HepG2 (cell line): ENCODE measurements around the gene TLDC2. TPM values are rescaled to one million over a fixed set of nuclear protein-coding genes. Genes with fewer than 3 reads are reported as not detected.

Experiments used
- HINFP ChIP-seq: sonication (generic); formaldehyde crosslinking; IDR thresholded peaks from 2 replicates; pipeline ENCODE4 v1.4.0; 2020; ENCODE audit warnings: low read depth, mild to moderate bottlenecking, missing genetic modification reagents
- MYPOP ChIP-seq: sonication (generic); formaldehyde crosslinking; IDR thresholded peaks from 2 replicates; pipeline ENCODE4 v1.8.1; 2023; ENCODE audit warnings: mild to moderate bottlenecking, moderate library complexity, missing genetic modification reagents
- REPIN1 ChIP-seq: sonication (generic); formaldehyde crosslinking; IDR thresholded peaks from 2 replicates; pipeline ENCODE4 v1.8.0; 2022; ENCODE audit warnings: missing genetic modification reagents, low read depth, mild to moderate bottlenecking, borderline replicate concordance
- SOX13 ChIP-seq, 3 experiments: fragments of 450-650 bp in 1 of 3; sonication (generic) in 1 of 3; formaldehyde crosslinking in 1 of 3; IDR thresholded peaks in 2 of 3; conservative IDR thresholded peaks in 1 of 3; 2 replicates each; pipeline versions ENCODE4 v1.5.0 to v1.6.1; 2016 to 2020; ENCODE audit warnings: antibody characterized with exemption in 1 of 3, mild to moderate bottlenecking in 1 of 3, missing compliant biosample characterization in 1 of 3, missing genetic modification reagents in 1 of 3, moderate library complexity in 1 of 3
- THAP8 ChIP-seq: sonication (generic); formaldehyde crosslinking; IDR thresholded peaks from 2 replicates; pipeline ENCODE4 v1.5.1; 2020; ENCODE audit warnings: missing genetic modification reagents, mild to moderate bottlenecking, borderline replicate concordance
- ZNF142 ChIP-seq: sonication (generic); formaldehyde crosslinking; IDR thresholded peaks from 2 replicates; pipeline ENCODE4 v1.4.0; 2020; ENCODE audit warnings: missing genetic modification reagents
- ZNF253 ChIP-seq: sonication (generic); formaldehyde crosslinking; IDR thresholded peaks from 2 replicates; pipeline ENCODE4 v1.8.0; 2022; ENCODE audit warnings: mild to moderate bottlenecking, missing genetic modification reagents, borderline replicate concordance
- ZNF564 ChIP-seq: sonication (generic); formaldehyde crosslinking; IDR thresholded peaks from 2 replicates; pipeline ENCODE4 v1.8.1; 2023; ENCODE audit warnings: mild to moderate bottlenecking, missing genetic modification reagents
- ZNF646 ChIP-seq: sonication (generic); formaldehyde crosslinking; IDR thresholded peaks from 2 replicates; pipeline ENCODE4 v1.9.0; 2021; ENCODE audit warnings: mild to moderate bottlenecking, missing genetic modification reagents
- ZNF670 ChIP-seq: sonication (generic); formaldehyde crosslinking; IDR thresholded peaks from 2 replicates; pipeline ENCODE4 v1.8.0; 2022; ENCODE audit warnings: mild to moderate bottlenecking, missing genetic modification reagents, borderline replicate concordance
- polyA plus RNA-seq, 8 experiments: library from polyadenylated mRNA; depleted of rRNA in 3 of 8; stranded (reverse) in 7 of 8; unstranded in 1 of 8; fragments of >200 nt; fragmentation: Illumina TruSeq in 4 of 8; extraction: Trizol in 4 of 8; gene quantifications; 2 replicates each; pipeline versions ENCODE4 v1.2.1 to v1.2.3, GENCODE V29; 2011 to 2016; ENCODE audit warnings: low read depth in 4 of 8, missing spikeins in 1 of 8, mixed read lengths in 1 of 8; ENCODE audit not compliant: insufficient read depth in 1 of 8
- total RNA-seq, 5 experiments: library from RNA; depleted of rRNA; stranded (reverse); fragments of >200 nt; fragmentation: Illumina TruSeq; extraction: Trizol; gene quantifications; 2 replicates each; pipeline ENCODE4 v1.2.3, GENCODE V29; 2016; ENCODE audit warnings: low read depth in 1 of 5

TLDC2 gene
- total and polyA plus RNA-seq, 2 of the 13 experiments (the other 11 are each of a cell fraction or from before 2014, with no cell fraction given) = 1.5 to 1.6 TPM

GRCh38 chr20:36927704-36928103 lies 51.8 kb downstream of the TLDC2 start (continued):
- peak; percentile 71; the same call in 1 of the 2 replicates for TF ChIP-seq REPIN1 (CRISPR knock-in tag)
- TF ChIP-seq ZNF253 (CRISPR knock-in tag) = no peak
- no peak for TF ChIP-seq ZNF142 (CRISPR knock-in tag)
- TF ChIP-seq ZNF564 = no peak
- 0 out of 2 replicates have a peak, but pooled peaks have one; percentile 20 for TF ChIP-seq MYPOP (CRISPR knock-in tag)
- TF ChIP-seq ZNF646 (CRISPR knock-in tag) = no peak
- no peak for TF ChIP-seq HINFP (CRISPR knock-in tag)
- TF ChIP-seq SOX13 (IDR thresholded peaks at IDR 0.05) = no peak
- peak in 1 of 2 experiments; percentile 81; a peak in 2 of 4 replicates for TF ChIP-seq SOX13 (CRISPR knock-in tag; conservative IDR thresholded peaks at IDR 0.05 in 1 of 2, IDR thresholded peaks at IDR 0.05 in 1 of 2)
- no peak for TF ChIP-seq THAP8 (CRISPR knock-in tag)
- no peak for TF ChIP-seq ZNF670
